Measurements from ENCODE around the gene ADAMTS14. TPM values are rescaled to one million over a fixed set of nuclear protein-coding genes. Genes with fewer than 3 reads are reported as not detected.

Gene ADAMTS14
- total RNA-seq, 2 donors from 2014 or later, result 0.44 to 0.79 TPM

DNA sequence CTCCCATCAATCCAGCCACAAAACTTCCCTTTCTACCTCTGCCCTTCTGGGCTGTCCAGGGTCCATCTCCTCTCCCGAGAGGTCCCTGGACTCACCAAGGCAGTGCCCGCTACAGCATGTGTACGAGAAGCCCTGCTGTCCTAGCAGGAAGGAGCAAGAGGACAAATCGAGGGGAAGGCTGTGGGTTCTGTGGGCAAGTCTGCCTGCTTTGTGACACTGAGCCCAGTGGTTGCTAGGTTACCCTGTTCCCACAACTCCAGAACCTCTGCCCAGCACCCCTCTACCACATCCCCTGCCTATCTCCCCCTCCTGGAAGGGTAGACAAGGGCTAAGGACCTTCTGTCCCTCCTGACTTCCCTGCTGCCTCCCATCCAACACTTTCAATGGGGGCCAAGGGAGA lies 112.9 kb downstream of the ADAMTS14 start, which contains the start of gene TBATA:
TSS of gene TBATA (minus strand) at position 188 of the 400 bp plus-strand sequence. CDS start 1,998 bp downstream, outside the sequence.
- no peaks in the 10 kb centered on the region for H3K36me3 Mint-ChIP-seq (ENCODE audit: low read depth)
- Histone ChIP-seq H3K27me3 (ENCODE audit: control insufficient read depth, insufficient read depth, low read length, poor library complexity, severe bottlenecking) (no peaks in the 10 kb centered on the region), H3K4me3 (ENCODE audit: low read length) (no peak within 1 kb of the TSS), H3K9ac (ENCODE audit: extremely low read depth, low read length, poor library complexity, severe bottlenecking) (no peak within 1 kb of the TSS), H3K36me3 (ENCODE audit: control insufficient read depth, insufficient read depth, low read length) (no peaks in the 10 kb centered on the region), H3K27ac (ENCODE audit: low read depth, low read length) (no peak within 1 kb of the TSS), H3K9me3 (ENCODE audit: control insufficient read depth, low read length) (no peaks in the 10 kb centered on the region), H3K4me1 (ENCODE audit: control insufficient read depth, insufficient read depth, low read length) (no peaks in the 10 kb centered on the region)
- no peak within 1 kb of the TSS for H3K4me3 Mint-ChIP-seq
- H3K27ac Mint-ChIP-seq, result no peak within 1 kb of the TSS
- no peaks in the 10 kb centered on the region for H3K27me3 Mint-ChIP-seq (ENCODE audit: insufficient read depth)
- WGBS, 2 experiments (ENCODE audit: insufficient coverage in 1 of 2, insufficient read length in 1 of 2), result 89% methylated on average over 4 of the region's 4 CpGs; no CpG with 5 or more reads in 1 of the 2 experiments
- H3K9me3 Mint-ChIP-seq, result no peaks in the 10 kb centered on the region
- DNase-seq, result peak; percentile 37
- no peaks in the 10 kb centered on the region for H3K4me1 Mint-ChIP-seq
- TF ChIP-seq, protein P1, sequence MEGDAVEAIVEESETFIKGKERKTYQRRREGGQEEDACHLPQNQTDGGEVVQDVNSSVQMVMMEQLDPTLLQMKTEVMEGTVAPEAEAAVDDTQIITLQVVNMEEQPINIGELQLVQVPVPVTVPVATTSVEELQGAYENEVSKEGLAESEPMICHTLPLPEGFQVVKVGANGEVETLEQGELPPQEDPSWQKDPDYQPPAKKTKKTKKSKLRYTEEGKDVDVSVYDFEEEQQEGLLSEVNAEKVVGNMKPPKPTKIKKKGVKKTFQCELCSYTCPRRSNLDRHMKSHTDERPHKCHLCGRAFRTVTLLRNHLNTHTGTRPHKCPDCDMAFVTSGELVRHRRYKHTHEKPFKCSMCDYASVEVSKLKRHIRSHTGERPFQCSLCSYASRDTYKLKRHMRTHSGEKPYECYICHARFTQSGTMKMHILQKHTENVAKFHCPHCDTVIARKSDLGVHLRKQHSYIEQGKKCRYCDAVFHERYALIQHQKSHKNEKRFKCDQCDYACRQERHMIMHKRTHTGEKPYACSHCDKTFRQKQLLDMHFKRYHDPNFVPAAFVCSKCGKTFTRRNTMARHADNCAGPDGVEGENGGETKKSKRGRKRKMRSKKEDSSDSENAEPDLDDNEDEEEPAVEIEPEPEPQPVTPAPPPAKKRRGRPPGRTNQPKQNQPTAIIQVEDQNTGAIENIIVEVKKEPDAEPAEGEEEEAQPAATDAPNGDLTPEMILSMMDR (conservative IDR thresholded peaks at IDR 0.05), result no peak

DNA sequence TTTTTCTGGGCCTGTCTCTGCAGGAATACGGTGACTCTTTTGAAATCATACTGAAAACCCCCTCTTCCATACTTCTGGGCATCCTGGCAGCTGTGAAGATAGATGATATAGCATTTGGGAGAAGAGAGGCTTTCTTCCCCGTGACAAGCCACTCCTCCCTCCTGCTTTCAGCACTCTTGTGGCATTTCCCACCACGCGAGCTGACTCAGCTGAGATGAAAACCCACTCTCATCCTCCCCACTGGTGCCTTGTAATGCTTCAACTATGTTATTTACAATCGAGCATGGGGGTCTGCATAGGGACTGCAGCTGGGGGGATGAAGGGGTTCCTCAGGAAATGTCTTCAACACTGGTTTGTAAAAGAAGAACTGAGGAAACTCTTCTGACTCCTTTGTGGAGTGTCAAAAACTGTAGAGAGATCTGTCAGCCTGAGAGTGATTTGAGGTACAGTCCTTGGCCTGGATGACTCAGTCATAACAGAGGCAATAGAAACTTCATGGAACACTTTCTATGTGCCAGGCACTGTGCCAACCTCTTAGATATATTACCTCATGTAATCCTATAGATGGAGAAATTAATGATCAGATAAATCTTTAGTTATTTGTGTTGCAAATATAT lies 114.6 kb downstream of the ADAMTS14 start:
- Histone ChIP-seq H3K27ac (ENCODE audit: low read depth, low read length) (no peak overlapping the region), H3K27me3 (ENCODE audit: control insufficient read depth, insufficient read depth, low read length, poor library complexity, severe bottlenecking) (no peaks in the 10 kb centered on the region), H3K36me3 (ENCODE audit: control insufficient read depth, insufficient read depth, low read length) (no peaks in the 10 kb centered on the region), H3K9ac (ENCODE audit: extremely low read depth, low read length, poor library complexity, severe bottlenecking) (no peak overlapping the region), H3K9me3 (ENCODE audit: control insufficient read depth, low read length) (no peaks in the 10 kb centered on the region), H3K4me3 (ENCODE audit: low read length) (no peak overlapping the region), H3K4me1 (ENCODE audit: control insufficient read depth, insufficient read depth, low read length) (no peaks in the 10 kb centered on the region)
- no peak overlapping the region for H3K4me3 Mint-ChIP-seq
- no peaks in the 10 kb centered on the region for H3K36me3 Mint-ChIP-seq (ENCODE audit: low read depth)
- TF ChIP-seq, protein P1 (conservative IDR thresholded peaks at IDR 0.05), result no peak
- H3K4me1 Mint-ChIP-seq, result no peaks in the 10 kb centered on the region
- DNase-seq, result peak; percentile 31
- no peak overlapping the region for H3K27ac Mint-ChIP-seq
- H3K27me3 Mint-ChIP-seq (ENCODE audit: insufficient read depth), result no peaks in the 10 kb centered on the region
- WGBS, 2 experiments (ENCODE audit: insufficient coverage in 1 of 2, insufficient read length in 1 of 2), result 83% methylated on average over 5 of the region's 5 CpGs; no CpG with 5 or more reads in 1 of the 2 experiments
- H3K9me3 Mint-ChIP-seq, result no peaks in the 10 kb centered on the region

DNA sequence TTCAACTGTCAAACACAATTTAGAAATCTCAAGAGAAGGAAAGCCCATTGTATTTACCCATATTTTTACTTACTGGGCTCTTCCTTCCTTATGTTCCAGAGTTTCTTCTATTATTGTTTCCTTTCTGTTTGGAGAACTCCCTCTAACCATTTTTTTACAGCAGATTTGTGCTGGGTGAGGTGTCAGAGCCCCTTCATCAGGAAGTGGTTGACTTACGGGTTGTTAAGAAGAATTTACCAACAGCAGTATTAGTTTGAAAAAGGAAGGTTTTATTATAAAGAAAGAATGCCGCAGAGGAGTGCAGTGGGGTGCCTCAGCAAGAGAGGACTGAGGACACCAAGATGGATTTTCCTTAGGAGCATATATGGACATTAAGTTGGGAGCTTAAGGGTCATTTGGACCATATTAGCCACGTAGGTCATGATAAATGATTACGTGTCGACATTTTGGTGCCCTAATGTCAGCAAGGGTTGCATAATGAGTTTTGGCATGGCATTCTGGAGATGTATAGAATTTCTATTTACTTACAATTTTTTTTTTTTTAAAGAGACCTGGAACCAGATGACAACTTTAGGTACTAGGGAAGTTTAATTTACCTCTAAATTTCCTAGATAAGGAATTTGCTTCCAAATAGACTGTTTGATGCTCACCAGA lies 119.2 kb downstream of the ADAMTS14 start:
- H3K9me3 ChIP-seq (ENCODE audit: control insufficient read depth, low read length), result no peaks in the 10 kb centered on the region
- DNase-seq, result no peak
- no peaks in the 10 kb centered on the region for H3K36me3 ChIP-seq (ENCODE audit: control insufficient read depth, insufficient read depth, low read length)
- H3K27me3 ChIP-seq (ENCODE audit: control insufficient read depth, insufficient read depth, low read length, poor library complexity, severe bottlenecking), result no peaks in the 10 kb centered on the region
- H3K4me3 Mint-ChIP-seq, result no peak overlapping the region
- no peak overlapping the region for H3K9ac ChIP-seq (ENCODE audit: extremely low read depth, low read length, poor library complexity, severe bottlenecking)
- H3K4me1 Mint-ChIP-seq, result no peaks in the 10 kb centered on the region
- TF ChIP-seq, protein P1 (conservative IDR thresholded peaks at IDR 0.05), result no peak
- H3K27ac Mint-ChIP-seq, result no peak overlapping the region
- H3K36me3 Mint-ChIP-seq (ENCODE audit: low read depth), result no peaks in the 10 kb centered on the region
- H3K4me3 ChIP-seq (ENCODE audit: low read length), result no peak overlapping the region
- no peaks in the 10 kb centered on the region for H3K27me3 Mint-ChIP-seq (ENCODE audit: insufficient read depth)
- no peaks in the 10 kb centered on the region for H3K4me1 ChIP-seq (ENCODE audit: control insufficient read depth, insufficient read depth, low read length)
- H3K9me3 Mint-ChIP-seq, result no peaks in the 10 kb centered on the region
- 95 to 97% methylated on average over 5 of the region's 5 CpGs for WGBS, 2 experiments (ENCODE audit: insufficient coverage in 1 of 2, insufficient read length in 1 of 2)
- no peak overlapping the region for H3K27ac ChIP-seq (ENCODE audit: low read depth, low read length)

All from endodermal cell (in vitro differentiated cells).